NCI-H2081 treated with DMSO at 0.1 percent for 48 hours (cell line): ENCODE results near the gene WNT9A.

Experiments used
- DNase-seq: peaks from one replicate; lab custom pipeline; 2025; lab: John Stamatoyannopoulos, UW

Gene WNT9A

DNA sequence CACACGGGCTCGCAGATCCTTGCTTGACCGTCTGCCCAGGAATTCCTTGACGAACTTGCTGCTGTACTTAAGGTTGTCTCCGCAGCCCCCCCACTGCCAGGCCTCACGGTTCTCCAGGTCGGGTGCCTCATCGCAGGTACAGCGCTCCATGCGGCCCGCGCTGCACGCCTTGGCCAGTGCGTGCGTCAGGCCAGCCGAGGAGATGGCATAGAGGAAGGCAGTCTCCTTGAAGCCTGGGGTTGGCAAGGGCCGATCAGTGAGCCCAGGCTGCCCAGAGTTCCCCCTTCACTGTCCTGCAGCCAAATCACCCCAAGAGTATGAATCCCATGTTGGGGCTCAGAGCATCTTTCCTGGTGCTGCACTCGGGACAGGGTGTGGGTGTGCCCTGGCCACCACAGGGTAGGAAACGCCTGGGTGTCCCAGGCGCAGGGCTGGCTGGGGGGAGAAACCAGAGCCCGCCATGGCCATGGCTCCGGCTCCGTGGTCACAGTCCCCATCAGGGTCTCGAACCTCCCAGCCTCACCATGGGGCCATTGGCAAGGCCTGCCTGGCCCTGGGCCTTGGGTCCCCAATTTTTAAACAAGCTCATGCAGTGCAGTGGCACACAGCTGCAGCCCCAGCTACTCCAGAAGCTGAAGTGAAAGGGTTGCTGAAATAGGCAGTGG, 23.4 kb downstream of the WNT9A start:
- DNase-seq = no peak

DNA sequence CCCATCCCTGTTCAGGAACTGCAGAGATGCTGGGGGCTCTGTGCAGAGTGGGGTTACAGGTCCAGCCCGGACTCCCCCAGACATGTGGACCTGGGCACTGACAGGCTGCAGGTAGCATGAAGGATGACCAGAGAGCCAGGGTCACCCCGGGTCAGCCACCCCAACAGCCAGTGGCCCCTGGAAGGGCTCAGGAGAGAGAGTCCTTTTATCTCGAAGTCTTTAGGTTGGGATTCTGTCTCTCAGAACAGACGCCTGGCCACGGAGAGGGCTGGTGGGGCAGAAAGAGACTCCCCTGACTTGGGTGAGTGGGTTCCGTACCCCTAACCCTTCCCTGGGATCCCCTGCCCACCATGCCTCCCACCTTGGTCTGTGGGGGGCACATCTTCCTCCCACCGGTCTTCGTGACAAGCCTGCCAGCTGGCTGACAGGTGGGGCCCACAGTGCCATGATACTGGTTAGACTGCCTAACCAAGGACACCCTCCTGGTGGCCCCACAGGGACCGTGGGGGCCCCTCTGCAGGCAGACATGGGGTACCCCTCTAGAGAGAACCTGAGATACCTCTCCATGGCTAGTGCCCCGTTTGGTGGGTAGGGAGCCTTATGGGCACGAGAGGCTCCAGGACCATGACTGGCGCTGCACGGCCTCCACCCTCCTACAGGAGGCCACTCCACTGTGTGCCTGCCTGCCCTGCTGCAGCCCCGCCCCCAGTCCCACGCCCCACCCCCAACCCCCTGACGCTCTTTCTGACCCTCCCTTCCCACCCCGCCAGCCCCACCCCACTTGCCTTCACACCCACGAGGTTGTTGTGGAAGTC, 24.2 kb downstream of the WNT9A start:
- DNase-seq = no peak

DNA sequence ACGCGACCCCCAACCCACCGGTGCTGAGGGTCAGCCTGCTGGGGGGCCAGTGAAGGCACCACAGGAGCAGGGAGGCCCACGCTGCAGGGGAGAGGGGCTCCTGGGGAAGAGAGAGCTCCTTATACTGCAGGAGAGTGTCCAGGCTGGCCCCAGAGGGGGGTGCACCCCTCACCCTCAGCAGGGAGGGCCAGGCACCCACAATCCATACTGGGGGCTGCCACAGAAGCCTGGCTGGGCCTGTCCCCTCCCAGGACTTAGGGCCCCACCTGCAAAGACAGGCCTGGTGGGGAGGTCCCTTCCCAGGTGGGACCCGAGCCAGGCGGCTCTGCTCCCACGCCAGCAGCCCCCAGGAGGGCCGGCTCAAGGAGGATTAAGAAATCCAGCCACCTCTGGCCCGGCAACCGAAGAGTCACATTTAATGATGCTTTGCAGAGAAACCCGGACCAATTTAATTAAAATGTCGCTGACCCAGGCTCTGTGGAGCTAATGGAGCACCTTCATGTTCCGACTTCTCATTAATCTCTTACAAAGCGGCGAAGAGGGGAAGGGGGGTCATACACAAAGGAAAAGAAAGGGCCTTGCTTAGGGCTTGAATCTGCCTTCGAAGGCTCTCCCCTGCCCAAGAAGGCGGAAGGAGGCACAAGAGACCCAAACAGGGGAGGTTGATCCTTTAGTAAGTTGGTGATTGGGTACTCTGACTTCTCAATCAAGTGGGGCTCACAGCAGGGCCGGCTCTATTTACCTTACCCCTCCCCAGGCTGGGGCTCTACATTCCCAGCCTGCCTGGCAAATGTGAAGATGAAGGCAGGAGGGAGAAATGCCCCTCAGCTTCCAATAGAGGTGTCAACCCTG, 25.0 kb downstream of the WNT9A start:
- DNase-seq = no peak

DNA sequence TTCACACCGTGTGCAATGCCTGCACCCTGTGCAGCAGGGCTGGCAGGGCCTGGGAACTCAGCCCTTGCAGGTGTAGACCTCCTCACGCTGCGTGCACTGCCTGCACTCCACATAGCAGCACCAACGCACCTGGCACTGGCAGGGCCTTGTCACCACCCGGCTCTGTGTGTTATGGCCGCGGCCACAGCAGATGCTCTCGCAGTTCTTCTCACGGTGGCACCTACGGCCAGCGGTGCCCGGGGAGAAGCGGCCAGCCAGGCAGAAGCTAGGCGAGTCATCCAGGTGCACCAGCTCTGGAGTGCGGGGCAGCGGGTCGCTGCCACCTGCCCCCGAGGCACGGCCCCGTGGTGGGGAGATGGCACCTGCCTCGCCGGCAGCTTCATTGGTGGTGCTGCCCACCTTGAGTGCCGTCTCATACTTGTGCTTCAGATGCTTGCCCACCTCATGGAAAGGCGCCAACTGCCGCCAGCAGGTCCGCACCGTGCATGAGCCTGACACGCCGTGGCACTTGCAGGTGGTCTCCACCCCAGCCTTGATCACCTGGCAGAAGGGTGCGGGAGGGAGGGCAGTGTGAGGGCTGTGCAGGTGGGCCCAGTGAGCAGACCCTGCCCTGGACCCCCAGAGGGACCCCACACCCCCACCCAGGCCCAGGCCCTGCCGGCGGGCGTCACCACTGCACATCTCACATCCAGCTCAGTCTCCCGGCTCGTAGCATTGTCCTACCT, 26.1 kb downstream of the WNT9A start:
- no peak for DNase-seq

- DNase-seq = no peak
Measured at GRCh38 chr1:227920896-227921295, 26.8 kb downstream of the WNT9A start.

DNA sequence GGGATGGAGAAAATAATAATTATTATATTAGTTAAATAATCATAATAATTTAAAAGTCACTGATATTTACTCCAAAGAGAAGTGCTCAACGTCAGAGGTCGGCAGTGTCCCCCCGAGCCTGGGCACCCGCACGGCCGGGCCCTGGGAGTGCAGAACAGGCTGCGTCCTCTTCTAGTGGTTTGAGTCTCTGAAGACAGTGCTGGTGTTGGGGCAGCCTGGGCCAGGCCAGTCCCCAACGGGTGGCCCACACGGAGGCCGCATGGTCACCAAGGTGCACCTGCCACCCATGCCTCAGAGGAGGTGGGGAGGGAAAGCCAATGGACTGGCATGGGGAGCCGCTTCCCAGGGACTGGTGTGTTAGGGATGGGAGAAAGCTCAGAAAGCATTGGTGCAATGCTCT, 27.3 kb downstream of the WNT9A start:
- no peak for DNase-seq

GRCh38 chr1:227919906-227920305, 27.8 kb downstream of the WNT9A start:
- no peak for DNase-seq

GRCh38 chr1:227918736-227919135, 29.0 kb downstream of the WNT9A start:
- no peak for DNase-seq

DNA sequence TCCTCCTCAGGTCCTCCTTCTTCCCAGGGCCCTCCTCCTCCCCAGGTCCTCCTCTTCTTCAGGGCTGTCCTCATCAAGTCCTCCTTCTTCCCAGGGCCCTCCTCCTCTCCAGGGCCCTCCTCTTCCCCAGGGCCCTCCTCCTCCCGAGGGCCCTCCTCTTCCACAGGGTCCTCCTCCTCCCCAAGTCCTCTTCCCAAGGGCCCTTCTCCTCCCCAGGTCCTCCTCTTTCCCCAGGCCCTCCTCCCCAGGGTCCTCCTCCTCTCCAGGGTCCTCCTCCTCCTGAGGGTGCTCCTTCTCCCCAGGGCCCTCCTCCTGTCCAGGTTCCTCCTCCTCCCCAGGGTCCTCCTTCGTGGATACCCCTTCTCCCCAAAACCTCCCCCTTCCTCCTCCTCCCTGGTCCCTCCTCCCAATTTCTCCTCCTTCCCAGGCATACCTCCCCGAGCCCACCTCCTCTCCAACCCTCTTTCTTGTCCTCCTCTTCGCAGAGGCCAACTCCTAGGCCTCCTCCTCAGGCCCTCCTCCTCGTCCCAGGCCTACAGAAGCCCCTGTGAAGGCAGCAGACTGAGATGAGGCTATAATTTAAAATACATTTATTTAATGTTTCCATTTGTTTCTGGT, 29.5 kb downstream of the WNT9A start:
- DNase-seq = no peak

DNA sequence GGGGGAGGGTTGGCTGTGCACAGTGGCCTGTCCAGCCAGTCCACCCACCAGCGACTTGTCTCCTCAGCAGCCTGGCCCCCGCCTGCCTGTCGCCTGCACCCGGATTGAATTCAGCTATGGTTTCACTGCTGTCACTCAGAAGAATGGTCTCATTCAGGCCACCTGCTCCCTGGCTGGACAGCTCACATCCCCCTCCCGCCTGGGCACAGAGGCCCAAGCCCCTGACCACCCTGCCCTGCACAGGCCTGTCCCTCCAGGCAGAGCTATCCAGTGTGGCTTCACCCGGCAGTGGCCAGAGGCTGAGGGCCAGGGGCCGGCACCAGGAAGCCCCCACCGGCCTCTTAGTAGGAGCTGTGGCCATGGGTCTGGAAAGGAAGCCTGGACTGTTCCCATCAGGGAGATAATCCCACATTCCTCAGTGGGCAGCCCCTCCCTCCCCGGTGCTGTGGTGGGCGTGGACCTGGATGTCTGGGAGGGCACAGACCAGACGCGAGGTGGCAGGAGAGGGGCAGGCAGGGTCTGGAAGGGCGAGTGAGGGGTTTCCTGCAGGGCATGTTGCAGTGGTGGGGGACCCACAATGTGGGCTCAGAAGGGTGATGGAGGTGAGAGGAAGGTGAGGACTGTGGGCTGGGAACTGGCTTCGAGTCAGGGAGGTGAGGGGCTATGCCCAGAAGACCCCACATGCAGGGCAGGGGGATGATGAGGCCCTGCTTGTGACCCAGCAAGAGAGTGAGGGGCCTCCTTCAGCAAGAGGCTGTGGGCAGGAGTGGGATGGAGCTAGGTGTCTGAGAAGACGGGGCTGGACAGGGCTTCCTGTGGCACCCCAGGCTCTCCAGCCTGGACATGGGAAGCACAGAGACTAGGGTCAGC, 30.4 kb downstream of the WNT9A start:
- DNase-seq = no peak

- no peak for DNase-seq
Measured at GRCh38 chr1:227916655-227917054, 31.1 kb downstream of the WNT9A start.

DNA sequence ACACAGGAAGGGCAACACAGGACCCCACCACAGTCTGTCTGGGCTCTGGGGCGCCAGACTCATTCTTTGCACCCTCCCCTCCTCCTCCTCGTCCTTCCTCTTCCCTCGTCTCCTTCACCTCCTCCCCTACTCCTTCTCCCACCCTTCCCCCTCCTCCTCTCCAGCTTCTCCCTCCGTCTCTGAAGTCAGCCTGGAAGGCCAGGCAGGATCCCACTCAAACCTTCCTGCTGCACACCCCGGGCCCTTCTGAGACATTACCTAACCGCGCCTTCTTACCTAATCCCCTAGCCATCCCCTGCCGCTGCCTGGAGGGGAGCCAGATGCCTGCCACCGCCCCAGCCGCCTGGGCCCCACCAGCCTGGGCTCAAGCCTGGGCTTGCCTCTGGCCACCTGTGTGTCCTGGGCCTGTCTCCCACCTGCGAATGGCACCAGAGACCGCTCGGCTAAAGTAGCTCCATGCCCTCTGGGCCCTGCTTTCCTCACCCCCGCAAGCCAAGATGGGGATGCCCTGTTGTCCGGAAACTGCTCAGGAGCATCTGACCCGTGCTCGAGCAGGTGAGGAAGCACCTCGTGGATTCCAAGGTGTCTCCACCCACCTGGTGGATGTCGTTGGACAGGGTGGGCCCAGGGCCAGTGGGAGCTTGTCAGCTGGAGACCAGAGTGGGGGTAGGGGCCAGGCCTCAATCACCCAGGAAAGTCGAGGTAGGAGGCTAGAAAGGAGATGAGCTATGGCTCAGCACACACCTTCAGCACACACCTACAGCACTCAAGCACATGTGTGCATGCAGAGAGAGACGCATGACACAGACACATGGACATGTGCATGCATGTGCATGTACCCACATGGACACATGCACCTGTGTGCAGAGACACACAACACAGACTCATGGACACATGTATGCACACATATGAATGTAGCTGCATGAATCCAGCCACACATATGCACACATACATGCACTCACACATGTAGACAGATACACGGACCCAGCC, 31.9 kb downstream of the WNT9A start:
- no peak for DNase-seq

GRCh38 chr1:227914801-227915563, 32.8 kb downstream of the WNT9A start:
- no peak for DNase-seq

- peak; percentile 40 for DNase-seq
Measured at GRCh38 chr1:227913764-227914721, 33.7 kb downstream of the WNT9A start.

- no peak for DNase-seq
Measured at GRCh38 chr1:227913396-227913763, 34.4 kb downstream of the WNT9A start.

- DNase-seq = no peak
Measured at GRCh38 chr1:227912866-227913265, 34.9 kb downstream of the WNT9A start.

DNA sequence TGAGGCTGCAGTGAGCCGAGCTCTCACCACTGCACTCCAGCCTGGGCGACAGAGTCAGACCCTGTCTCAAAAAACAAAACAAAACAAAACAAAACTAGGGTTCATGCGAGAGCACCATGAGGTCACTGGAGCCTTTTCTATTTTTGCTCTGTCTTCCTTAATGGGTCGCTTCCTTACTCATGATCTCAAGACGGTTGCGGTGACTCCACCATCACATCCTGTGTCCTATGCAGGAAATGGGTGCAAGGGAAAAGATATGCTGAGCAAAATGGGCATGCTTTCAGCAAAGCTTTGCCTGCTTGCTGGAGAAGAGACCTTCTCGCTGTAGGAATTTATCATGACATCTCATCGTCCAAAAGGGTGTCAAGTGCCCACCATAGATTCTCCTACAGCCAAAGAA, 36.4 kb downstream of the WNT9A start:
- no peak for DNase-seq
